ENCODE data around the gene COG7.

DNA sequence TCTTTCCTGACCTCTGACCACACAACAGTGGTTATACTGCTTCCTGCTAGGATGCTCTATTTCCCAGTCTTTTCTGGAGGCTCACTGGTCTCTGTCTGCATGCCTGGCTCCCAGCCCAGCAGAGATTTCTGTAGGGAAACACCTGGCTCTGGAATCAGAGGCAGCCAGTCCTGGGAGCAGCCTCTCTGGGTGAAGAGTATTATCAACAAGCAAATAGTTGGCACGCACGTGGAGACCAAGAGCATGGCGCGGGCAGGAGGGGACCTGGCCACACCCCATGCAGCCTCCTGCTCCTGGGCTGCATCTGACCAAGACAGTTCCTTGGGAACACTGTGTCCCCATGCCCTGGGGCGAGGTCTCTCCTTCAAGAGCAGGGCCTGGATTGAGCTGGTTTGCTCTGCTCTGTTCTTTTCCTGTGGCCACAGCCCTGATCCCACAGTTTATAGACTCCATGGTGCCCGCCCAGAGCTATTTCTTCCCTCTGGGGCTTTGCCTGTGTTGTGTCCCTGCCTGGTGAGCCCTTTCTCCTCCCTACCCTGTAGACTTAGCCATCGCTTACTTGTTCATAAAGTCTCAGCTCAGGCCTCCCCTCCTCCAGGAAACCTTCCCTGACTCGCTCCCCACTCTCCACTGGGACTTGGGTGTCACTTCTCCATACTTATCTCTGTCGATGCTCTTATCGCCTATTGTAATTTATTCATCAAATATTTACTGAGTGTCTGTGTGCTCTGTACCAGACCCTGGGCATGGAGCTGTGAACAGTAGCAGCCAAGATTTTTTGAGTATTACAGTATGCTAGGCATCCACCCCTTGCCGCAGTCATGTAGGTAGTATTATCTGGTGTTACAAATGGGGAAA lies 90.3 kb downstream of the COG7 start:
- TF ChIP-seq, protein P1, sequence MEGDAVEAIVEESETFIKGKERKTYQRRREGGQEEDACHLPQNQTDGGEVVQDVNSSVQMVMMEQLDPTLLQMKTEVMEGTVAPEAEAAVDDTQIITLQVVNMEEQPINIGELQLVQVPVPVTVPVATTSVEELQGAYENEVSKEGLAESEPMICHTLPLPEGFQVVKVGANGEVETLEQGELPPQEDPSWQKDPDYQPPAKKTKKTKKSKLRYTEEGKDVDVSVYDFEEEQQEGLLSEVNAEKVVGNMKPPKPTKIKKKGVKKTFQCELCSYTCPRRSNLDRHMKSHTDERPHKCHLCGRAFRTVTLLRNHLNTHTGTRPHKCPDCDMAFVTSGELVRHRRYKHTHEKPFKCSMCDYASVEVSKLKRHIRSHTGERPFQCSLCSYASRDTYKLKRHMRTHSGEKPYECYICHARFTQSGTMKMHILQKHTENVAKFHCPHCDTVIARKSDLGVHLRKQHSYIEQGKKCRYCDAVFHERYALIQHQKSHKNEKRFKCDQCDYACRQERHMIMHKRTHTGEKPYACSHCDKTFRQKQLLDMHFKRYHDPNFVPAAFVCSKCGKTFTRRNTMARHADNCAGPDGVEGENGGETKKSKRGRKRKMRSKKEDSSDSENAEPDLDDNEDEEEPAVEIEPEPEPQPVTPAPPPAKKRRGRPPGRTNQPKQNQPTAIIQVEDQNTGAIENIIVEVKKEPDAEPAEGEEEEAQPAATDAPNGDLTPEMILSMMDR (IDR thresholded peaks at IDR 0.05), result no peak
- no peak for TF ChIP-seq POLR2A (IDR thresholded peaks at IDR 0.05)

Data from testis (tissue), 2 donors.